Jurkat, Clone E6-1 (cell line): ENCODE data around the gene PPM1L.

ENCODE experiments used
- DNase-seq: peaks from one replicate; pipeline ENCODE4 v3.0.0-alpha.2; 2011; ENCODE audit warnings: low read depth, low spot score
- H3K4me3 ChIP-seq: 2 replicates; pipeline ENCODE4 v1.5.1; 2011; ENCODE audit warnings: mild to moderate bottlenecking, low read length, control low read depth, moderate library complexity

Gene PPM1L

DNA sequence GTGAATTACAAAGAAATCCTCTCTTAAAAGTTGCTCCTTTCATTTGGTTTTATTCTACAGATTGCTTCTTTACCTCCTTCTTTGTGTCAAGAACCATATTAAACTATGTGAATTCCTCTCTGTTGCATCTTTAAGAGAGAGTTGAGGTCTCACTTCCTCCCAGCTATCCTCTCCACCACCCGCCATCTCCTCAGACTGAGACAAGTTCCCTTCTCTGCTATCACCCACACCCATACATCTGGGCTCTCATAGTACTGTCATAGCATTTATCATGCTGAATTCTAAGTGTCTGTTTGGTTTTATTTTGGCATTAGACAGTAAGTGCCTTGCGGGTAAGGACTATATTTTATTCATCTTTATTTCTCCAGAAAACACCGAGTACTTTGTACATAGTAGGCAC, 294.9 kb downstream of the PPM1L start:
- DNase-seq: no peak
- H3K4me3 ChIP-seq: no peak overlapping the region

DNA sequence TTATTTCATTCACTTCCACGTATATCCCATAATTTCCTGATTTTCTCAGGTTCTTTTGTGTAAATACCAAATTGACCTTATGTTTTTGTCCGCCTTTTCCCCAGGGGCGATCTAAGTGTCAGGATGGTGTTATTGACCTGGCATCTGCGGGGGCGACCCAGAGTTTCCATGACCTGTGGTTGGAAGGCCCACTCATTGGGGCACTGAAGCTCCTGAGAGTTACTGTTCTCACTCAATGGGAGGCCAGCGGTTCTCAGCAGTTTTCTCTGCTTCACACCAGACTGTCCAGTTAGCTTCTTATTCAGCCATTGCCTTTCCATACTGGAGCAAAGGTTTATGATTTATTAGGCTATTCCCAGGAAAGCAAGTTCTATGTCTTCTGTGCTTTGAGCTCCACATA, 295.8 kb downstream of the PPM1L start:
- H3K4me3 ChIP-seq: no peak overlapping the region
- DNase-seq: no peak

DNA sequence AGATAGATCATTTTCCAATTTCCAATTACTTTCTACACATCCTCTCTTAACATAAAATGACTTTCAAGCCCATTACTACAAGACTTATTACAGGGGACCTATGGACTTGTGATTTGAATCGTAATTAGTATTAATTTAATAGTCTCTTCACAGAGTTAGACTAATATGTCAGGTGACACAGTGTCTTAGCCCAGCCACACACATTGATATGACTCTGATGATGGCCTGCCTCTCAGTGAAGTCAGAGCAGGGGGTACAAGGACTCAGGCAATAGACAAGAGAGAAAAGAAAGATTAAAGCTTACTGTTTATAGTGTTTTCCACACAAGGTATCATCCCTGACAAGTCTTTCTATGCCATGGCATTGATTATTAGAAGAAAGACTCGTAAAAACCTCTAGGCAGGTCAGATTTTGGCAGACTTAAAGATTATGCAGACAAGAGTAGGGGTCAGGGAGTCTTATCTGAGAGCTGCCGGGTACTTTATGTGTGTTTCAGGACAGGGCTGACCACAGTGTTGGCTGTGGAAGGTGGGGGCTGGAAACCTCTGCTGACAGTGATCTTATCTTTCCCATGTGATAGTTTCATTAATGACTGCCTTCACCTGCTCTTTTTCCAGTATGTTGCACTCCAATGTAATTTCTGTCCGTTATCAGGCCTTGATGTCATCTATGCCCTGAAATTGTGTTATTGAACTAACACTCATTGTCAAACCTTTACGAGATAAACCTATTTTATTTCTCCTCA, 299.0 kb downstream of the PPM1L start:
- no peak for DNase-seq
- no peak overlapping the region for H3K4me3 ChIP-seq

GRCh38 chr3:161064413-161064812, 308.4 kb downstream of the PPM1L start:
- no peak for DNase-seq
- no peak overlapping the region for H3K4me3 ChIP-seq

GRCh38 chr3:161066930-161067329, 310.9 kb downstream of the PPM1L start:
- no peak overlapping the region for H3K4me3 ChIP-seq
- DNase-seq: no peak

DNA sequence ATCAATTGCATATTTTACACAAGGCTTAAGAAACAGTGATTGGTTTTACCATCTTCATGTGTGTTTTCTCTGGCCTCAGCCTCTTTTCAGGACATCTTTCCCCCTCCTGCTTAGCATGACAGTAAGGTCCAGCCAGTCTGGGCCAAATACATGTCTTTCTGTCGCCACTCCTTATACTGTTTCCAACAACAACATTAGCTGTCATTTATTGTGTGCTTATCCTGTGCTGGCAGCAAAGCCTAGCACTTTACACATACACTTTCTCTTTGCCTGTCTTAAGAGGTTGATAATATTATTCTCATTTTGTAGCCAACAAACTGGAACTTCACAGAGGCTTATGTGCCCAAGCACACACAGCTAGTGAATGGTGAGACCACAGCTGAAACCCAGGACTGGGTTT, 311.3 kb downstream of the PPM1L start:
- DNase-seq: no peak
- no peak overlapping the region for H3K4me3 ChIP-seq

GRCh38 chr3:161069511-161070251, 313.6 kb downstream of the PPM1L start:
- no peak overlapping the region for H3K4me3 ChIP-seq
- DNase-seq: peak; percentile 33

- no peak overlapping the region for H3K4me3 ChIP-seq
- DNase-seq: no peak
These were observed 314.4 kb downstream of the PPM1L start for GRCh38 chr3:161070252-161070930.

GRCh38 chr3:161070980-161071663, 315.1 kb downstream of the PPM1L start:
- no peak for DNase-seq
- no peak overlapping the region for H3K4me3 ChIP-seq

- no peak for DNase-seq
- H3K4me3 ChIP-seq: no peak overlapping the region
These were observed 316.2 kb downstream of the PPM1L start for GRCh38 chr3:161072211-161072621.

GRCh38 chr3:161072751-161073150, 316.7 kb downstream of the PPM1L start:
- no peak overlapping the region for H3K4me3 ChIP-seq
- DNase-seq: no peak

DNA sequence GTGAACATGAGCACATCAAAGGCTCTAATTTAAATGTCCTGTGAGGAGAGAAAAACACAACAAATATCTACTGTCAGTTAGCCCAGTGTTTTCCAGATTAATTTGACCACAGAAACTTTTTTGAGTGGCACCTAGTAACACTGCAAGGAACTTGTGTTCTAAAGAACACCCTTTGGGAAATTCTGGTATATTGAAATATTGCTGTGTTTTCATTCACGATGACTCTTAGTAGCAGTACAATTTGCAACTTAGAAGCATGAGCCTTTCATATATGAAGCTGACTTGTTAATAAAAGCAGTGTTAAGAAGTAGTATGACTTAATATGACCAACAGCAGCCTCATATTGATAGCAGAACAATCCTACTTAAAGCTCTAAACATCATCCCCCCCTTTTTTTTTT, 317.1 kb downstream of the PPM1L start:
- no peak overlapping the region for H3K4me3 ChIP-seq

GRCh38 chr3:161081633-161082032, 325.6 kb downstream of the PPM1L start:
- H3K4me3 ChIP-seq: no peak overlapping the region
- DNase-seq: no peak

More for the DNA sequence above, 317.1 kb downstream of the PPM1L start:
- DNase-seq: no peak

DNA sequence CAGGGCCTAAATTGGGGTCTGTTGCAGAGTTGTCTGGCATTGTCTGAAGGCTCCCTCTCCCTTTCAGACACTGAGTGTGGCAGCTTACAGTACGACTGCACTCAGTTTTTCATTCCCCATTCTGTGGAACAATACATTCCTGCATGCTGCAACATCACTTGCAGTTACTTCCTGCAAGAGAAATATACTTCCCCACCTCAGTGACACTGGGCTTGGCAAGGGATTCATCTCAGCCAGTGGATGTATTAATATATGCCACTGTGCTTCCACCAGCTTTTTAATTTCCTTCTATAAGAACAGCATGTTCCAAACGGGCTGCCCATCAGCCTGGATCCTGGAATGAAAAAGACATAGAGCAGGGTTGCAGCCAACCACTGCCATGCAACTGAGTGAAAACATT, 326.0 kb downstream of the PPM1L start:
- DNase-seq: no peak
- H3K4me3 ChIP-seq: no peak overlapping the region

DNA sequence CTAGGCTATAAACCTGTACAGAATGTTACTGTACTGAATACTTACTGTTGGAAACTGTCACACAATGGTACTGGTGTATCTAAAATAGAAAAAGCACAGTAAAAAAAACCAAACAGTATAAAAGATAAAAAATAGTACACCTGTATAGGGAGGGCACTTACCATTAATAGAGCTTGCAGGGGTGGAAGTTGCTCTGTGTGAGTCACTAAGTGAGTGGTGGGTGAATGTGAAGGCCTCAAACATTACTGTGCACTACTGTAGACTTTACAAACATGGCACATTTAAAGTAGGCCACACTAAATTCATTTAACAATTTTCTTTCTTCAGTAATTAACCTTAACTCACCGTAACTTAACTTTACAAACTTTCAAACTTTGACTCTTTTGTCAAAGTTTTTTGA, 327.1 kb downstream of the PPM1L start:
- DNase-seq: no peak
- no peak overlapping the region for H3K4me3 ChIP-seq

DNA sequence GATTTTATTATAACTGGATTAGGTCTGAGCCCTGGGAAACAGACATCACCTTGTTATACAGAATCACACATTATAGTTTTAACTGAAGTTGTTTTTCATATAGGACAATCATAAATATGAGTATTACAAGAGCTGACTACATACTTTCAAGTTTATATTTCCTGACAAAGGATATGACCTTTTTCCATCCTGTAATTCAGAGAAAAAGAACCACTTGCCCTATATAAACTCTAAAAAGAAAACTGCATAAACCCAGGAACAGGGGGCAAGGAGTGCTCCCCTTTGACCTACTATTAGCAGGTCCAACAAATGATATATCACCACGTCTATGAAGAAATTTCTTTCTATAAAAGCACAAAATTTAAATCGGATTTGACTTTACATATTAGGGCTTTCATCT, 328.2 kb downstream of the PPM1L start:
- no peak overlapping the region for H3K4me3 ChIP-seq
- no peak for DNase-seq

GRCh38 chr3:161093895-161094294, 337.9 kb downstream of the PPM1L start:
- no peak for DNase-seq
- H3K4me3 ChIP-seq: no peak overlapping the region

DNA sequence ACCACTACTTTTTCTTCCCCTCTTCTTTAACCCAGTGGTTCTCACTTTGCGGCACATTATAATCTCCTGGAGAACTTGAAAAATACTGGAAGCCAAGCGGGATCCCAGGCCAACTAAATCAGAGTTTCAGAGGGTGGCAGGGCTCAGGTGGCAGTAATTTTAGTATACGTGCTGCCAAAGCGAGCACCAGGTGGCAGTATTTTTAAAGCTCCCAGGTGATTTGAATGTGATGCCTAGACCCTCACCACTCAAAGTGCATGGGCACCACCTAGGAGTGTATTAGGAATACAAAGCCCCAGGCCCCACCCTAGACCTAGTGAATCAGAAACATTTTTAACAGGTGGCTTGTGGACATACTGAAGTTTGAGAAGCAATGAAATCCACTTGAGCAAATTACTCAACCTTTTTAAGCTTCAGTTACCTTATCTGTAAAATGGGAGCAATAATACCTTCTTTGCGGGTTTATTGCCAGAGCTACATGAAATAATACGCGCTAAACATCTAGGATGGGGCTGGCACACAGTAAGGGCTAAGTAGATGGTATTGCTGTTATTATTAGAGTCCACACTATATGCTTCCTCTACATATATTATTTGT, 340.8 kb downstream of the PPM1L start:
- H3K4me3 ChIP-seq: no peak overlapping the region
- DNase-seq: peak; percentile 28

DNA sequence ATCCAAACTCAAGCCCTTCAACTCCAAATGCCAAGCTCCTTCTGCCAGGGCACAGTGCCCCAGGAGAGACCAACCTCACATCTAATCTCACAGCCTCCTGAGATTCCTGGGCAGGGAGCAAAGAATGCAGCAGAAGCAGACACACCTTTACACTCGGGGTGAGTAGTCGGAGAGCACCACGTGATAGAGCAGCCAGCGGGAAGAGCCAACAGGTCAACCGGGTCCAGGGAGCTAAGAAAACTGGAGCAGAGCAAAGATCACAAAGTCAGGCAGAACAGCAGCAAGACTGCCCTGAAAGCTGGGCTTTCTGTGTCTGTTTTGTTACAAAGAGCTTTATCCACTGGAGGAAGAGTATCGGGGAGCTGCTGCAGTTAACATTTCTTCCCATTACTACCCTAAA, 345.0 kb downstream of the PPM1L start:
- no peak for DNase-seq
- H3K4me3 ChIP-seq: no peak overlapping the region
